Skin of body (tissue), 3 donors: ENCODE measurements around the gene INO80C. TPM values are rescaled to one million over a fixed set of nuclear protein-coding genes. Genes with fewer than 3 reads are reported as not detected.

Experiments used
- DNase-seq: peaks from one replicate; lab custom pipeline; 2025; lab: John Stamatoyannopoulos, UW
- small RNA-seq: library from RNA; depleted of rRNA; stranded (forward); fragments of <200 nt; gene quantifications from one replicate; pipeline ENCODE3, GENCODE V24; 2014; ENCODE audit warnings: low replicate concordance
- total RNA-seq: library from RNA; depleted of rRNA; stranded (reverse); fragments of >200 nt; gene quantifications from one replicate; pipeline ENCODE4 v1.2.3, GENCODE V29; 2014

Gene INO80C
- total RNA-seq, 1 donor from 2014 or later, result 8.6 TPM

DNA sequence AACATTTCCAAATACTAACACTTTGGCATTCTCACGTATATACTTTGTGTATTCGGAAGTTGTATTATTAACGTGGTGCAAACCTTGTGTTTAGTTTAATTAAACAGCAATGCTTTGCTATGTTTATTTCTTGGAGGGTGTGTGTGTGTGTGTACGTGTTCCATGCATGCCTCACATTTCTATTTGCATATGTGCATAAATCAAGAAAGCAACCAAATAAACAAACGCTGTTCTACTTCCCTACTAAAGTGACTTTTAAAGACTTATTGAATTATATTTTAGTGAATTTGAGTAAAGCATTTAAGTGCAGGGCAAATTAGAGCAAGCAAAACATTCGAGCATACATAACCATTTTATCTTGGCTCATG is 66.4 kb downstream of the INO80C start:
- DNase-seq, result no peak

DNA sequence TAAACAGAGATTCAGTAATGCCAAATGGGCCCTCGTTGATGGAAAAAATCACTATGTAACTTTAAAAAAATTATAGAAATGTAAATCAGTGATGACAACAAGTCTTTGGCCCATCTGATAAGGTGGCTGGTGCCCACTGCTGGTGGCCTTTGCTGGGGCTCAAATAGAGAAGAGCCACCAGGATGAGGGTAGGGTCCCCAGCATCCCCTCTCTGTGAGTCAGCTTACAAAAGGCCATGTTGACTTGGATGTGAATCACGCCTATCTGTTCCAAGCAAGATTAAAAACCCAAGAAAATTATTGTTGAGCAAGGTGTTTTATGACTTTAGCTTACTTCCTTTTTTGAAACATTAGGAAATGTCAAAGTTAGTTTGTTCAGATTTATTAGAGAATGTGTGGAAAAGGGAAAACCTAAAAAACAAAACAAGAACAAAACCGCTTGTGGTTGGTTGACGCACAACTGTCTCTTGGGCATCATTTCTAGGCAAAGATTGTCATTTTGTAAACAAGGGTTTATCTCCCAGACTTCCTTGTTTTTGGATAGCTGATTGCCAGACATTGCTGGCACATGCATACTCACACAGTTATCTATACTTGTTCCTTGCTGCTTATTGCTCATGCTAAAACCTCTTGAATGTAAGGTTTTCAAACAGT is 66.9 kb downstream of the INO80C start:
- DNase-seq, result no peak

DNA sequence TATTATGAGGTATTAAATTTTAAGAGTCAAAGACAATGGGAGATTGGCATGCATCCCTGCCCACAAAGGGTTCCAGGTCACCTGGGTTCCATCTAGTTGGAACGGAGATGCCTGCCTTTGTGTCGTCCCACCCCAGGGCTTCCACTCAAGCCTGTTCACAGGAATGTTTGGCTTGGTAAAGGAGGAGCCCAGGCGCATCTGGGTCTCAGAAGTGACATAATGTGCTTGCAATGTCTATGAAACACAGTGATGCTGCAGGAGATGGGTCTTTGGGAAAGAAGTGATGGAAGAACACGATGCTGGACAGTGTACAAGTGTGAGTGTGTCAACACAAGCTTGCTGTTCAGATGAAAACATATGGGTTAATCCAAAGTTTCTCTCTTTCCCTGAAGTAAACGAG is 71.0 kb downstream of the INO80C start:
- no peak for DNase-seq

DNA sequence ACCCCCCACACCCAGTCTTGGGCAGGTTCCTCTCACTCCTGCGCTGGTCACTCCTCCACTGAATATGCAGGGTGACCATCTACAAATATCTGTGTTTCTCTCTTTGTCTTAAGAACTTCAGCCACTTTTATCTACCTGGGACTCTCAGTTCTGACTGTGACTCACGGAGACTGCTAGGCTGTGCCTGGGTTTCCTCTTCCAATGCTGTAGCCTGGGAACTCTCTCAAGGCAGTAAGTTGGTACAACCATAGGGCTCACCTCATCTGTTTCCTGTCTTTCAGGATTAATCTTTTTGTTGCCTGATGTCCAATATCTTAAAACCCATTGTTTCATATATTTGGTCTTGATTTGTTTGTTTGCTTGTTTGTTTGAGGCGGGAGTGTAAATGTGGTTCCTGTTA is 73.4 kb downstream of the INO80C start:
- no peak for DNase-seq

DNA sequence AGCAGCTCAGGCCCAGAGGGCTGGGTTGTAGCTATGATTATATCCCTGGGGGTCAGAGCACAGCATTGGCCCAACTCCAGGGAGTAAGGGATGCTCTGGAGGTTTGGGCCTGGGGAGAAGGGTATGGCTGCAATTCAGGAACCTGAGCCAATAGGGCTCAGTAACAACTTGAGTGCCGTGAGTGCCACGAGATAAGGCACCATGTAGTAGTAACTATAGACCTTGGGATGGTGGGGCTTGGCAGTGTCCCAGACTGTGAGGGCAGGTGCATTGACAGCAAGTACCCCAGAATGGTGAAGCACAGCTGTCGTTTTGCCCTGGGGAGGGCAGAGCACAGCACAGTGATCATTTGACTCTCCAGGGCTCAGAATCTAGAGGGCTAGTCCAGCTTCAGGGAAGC is 75.5 kb downstream of the INO80C start:
- DNase-seq, result no peak

DNA sequence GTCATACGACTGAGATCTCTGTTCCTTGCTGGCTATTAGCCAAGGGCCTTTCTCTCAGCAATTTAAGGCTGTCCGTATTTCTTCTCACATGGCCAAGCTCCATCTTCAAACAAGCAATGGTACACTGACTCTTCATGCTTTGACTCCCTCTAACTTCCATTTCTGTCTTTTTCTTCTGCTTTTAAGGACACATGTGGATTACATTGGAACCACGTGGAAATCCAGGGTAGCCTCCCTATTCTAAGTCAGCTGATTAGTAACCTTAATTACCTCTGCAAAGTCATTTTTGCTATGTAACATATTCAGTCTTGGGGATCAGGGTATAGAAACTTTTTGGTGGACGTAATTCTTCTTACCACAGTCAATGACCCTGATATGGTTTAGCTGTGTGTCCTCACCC is 79.2 kb downstream of the INO80C start:
- no peak for DNase-seq

Small RNA genes within 50 kb of the gene (small RNA-seq; reads per million reads assigned to genes)
- not detected for gene AC007998.5

Other genes with a start within 250 kb of the INO80C start
- gene ZSCAN30, start 207.7 kb downstream of the INO80C start, total RNA-seq, result 19.7 TPM
- 44.5 TPM for gene ZNF24, start 153.5 kb downstream of the INO80C start, total RNA-seq
- 1.6 TPM for gene ZNF396, start 120.6 kb downstream of the INO80C start, total RNA-seq
- gene GALNT1, start 83.8 kb upstream of the INO80C start, total RNA-seq, result 76.7 TPM